ENCODE results near the gene CEP290.
"Not testable (repeated sequence)": the region's sequence is repeated elsewhere in the genome, so short reads cannot be mapped to it uniquely, and the experiment has no call there.

The CEP290 gene

DNA sequence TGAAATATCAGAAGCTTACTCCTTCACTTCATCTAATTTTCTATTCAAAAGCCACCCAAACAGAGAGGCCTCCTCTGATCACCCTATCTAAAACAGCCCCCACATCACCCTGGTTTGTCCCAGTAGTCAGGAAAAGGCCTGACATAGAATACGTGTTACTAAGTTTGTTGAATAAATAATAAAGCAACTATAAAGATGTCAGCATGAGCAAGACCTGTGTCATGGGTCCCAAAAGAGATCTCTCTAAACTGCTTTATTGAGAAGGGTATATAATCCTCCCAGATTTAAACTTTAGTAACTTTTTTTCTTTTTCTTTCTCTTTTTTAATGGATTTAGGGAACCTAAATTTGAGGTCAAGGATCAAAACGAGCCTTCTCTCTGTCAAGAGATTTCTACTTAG lies 85.3 kb downstream of the CEP290 start:
- DNase-seq (ENCODE audit: low read depth), result no peak

DNA sequence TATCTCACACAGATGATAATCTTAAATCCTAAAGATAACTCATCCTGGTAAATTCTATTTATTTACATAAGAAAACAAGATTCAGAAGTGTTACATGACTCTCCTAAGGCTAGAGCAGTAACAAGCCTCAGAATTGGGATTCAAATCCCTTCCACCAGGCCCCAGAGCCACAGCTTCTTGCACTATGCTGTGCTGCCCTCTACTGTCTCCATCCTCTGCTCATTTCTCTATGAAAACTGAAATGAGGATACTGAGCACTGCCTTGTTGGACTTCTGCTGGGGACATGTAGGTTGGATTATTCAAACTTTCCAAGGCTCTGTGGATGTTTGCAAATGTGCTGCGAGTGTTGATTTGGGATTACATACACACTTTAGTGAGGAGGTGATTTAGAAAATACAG lies 89.2 kb downstream of the CEP290 start:
- DNase-seq (ENCODE audit: low read depth), result no peak

DNA sequence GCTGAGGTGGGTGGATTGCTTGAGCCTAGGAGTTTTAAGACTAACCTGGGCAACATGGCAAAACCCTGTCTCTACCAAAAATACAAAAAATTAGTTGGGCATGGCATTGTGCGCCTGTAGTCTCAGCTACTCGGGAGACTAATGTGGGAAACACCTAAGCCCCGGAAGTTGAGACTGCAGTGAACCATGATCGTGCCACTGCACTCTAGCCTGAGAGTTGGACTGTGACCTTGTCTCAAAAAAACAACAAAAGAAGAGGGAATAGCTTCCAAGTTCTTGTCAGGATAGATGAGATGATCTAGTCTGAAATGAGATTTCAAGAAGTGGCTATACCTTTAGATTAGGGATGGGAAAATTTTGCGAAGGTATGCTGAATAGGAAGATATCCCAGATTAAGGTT lies 97.9 kb downstream of the CEP290 start:
- no peak for DNase-seq (ENCODE audit: low read depth)

DNA sequence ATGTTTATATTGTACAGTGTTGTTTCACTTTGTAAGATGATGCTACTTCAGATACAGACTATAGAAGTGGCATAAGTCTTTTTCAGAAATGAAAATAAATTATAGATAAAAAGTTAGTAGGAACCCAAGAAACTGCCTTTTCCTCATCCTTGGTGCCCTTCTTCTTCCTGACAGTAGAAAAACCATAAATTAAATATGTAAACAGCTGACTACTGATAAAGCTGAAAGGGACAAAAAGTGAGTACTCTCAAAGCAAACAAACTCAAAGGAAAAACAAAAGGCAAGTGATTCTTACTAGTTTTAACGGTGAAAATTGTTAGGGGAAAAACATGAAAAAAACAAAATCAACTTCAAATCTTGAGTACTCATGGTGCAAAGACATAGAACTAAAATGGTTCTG lies 104.1 kb downstream of the CEP290 start:
- no peak for DNase-seq (ENCODE audit: low read depth)

DNA sequence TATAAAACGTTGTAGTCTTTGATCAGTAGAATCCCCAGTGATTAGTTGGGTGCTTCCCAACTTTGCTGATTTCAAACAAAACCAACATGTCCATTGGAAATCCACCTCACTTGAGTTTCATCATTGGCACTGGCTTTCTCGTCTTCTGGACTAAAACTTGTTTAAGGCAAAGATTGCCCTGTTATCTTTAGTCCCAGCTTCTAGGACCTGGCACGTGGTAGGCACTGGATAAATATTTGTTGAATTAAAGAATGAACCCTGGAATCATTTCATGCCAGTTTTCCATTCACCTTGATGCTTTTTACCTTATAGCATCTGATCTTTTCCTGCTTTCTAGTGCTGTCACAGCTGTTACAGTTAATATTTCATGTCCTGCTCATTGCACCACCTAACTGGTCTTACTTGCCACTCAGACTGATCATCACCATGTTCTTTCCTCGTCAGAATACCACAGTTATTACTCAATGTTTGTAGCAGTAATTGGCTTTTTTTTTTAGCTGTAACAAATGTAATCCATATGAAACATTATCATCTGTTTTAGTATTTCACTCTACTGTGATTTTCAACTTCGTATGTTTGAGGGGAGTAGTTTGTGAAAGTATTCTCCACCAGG lies 105.4 kb downstream of the CEP290 start:
- no peak for DNase-seq (ENCODE audit: low read depth)

DNA sequence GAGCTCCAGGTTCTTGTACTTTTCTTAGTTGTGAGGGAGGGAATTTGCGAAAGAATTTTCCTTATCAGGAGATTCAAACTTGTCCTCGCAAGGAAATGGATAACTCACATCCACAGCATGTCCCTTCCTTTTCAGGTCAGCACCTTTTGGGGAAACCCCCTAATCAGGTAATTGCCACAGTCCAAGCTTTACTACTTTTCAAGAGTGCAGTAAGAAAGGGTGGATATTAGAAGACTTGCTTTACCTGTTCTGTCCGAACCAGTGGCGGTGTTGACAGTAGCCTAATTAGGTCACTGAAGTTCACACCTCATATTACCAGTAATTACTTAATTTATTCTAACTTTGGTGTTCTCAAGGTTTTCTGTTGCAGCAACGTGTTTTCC lies 106.0 kb downstream of the CEP290 start:
- DNase-seq (ENCODE audit: low read depth), result no peak

DNA sequence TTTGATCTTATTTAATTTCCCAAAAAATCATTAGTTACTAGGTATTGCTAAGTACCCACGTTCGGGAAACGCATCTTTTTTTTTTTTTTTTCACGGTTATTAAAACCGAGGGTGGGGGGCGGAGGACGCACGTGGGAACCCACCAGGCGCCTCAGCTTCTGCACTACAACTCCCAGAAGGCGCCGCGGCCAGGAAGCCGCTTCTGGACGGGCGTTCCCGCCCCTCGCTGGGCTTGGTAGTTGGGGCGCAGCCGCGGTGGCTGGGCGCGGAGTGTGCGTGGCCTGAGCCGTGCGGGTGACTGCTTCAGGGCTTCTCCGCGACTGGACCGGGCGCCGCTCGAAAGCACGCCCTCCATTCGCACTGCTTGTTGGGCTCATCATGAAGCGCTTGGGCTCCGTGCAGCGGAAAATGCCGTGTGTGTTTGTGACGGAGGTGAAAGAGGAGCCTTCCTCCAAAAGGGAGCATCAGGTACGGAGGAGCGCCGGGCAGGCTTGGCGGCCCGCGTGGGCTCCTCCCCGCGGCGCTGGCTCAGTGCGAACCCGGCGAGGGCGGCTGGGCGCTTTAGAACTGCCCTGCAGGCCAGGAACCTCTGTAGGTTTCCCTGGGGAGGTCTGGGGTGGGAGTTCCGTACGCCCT lies 106.5 kb downstream of the CEP290 start:
- peak; percentile 77 for DNase-seq (ENCODE audit: low read depth)

DNA sequence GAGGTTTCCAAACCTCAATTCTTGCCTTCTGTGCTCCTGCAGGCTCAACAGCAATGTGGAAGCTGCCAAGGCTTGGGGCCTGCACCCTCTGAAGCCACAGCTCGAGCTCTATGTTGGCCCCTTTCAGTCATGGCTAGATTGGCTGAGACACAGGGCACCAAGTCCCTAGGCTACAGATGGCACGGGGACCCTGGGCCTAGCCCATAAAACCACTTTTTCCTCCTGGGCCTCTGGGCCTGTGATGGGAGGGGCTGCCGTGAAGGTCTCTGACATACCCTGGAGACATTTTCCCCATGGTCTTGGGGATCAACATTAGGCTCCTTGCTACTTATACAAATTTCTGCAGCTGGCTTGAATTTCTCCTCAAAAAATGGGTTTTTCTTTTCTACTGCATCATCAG lies 110.7 kb downstream of the CEP290 start:
- DNase-seq (ENCODE audit: low read depth), result not testable (repeated sequence)

DNA sequence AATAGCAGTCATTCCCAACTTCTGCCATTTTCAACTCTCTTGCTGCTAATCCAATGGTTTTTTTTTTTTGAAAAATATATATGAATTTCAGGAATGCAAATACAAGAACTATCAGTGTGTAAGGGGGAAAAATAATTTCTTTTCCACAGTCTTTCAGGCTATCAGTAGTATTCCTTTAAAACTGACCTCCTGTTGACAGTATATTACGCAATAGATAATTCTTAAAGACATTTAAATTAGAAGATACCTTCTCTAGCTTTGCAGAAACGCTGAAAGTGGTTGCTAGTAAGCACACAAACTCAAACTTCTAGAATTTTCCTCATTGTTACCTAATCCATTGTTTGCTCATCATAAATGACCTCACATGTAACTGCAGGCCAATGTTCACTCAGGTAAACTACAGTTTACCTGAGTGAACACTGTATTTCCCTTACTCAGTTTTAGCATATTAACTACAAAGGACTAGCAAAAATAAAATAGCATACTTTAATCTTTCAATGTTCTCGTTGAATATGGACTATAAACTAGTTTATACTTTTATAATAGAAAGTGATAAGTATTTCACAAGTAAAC lies 112.7 kb downstream of the CEP290 start, which contains the start of gene C12orf50:
C12orf50 (minus strand) TSS at position 309 of the 573 bp plus-strand sequence. CDS start 2,439 bp downstream, outside the sequence.
- no peak for DNase-seq (ENCODE audit: low read depth)

DNA sequence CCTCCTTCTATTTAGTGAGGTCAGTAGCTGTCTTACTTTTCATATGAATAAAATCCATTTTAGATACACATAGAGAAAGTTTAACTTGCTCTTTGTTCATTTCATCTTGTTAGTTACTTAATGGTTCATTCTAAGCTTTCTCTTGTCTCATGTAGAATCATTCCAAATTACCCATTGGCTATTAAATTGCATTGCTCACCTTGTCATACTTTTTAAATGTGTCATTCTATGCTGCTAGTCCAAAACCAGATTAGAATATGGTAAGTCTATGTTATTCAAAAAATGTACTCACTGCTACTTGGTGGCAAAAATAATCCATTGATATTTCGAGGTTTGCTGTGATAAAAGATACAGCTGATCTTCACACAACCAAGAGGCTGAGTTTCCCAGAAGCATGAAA lies 115.7 kb downstream of the CEP290 start:
- no peak for DNase-seq (ENCODE audit: low read depth)

DNA sequence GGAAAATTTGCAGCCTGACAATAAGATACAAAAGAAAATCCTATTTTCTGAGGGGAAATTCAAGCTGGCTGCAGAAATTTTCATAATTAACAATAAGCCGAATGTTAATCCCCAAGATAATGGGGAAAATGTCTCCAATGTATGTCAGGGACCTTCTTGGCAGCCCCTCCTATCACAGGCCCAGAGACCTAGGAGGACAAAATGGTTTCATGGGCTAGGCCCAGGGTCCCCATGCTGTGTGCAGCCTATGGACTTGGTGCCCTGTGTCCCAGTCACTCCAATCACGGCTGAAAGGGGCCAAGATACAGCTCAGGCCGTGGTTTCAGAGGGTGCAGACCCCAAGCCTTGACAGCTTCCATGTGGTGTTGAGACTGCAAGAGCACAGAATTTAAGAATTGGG lies 123.9 kb downstream of the CEP290 start:
- no peak for DNase-seq (ENCODE audit: low read depth)

DNA sequence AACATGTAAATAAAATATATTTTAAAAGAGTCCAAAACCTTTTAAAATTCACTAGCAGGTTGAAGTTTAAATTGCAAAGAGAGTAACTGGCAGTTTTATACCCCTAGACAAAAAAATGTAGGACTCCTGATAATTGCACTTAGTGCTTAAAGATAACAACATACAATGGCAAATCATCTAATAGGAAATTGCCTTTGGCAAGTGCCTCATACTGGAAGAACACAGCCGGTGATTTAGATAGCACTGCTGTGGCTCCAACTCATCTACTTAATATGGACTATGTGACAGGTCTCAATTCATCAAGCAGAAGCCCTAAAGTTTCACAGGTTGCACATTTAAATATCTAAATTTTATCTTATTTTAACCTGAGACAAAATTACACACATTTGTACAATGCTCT lies 126.1 kb downstream of the CEP290 start:
- no peak for DNase-seq (ENCODE audit: low read depth)

DNA sequence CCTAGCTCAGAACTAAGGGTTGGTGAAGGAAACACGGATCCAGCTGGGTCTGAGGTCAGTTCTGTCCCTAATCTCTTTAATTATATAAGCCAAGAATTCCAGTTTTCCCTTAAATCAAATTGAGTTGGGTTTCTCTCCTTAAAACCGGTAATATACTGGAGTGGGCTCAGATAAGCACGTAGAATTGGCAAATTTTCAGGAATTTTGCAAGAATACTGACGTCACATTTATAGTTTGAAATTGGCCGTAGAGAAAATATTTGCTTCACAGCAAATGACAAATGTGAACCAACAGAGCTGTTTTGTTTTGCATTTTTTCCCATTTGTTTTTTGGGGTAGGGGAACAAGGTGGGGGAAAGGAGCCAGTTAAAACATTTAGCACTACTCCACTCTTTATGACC lies 130.1 kb downstream of the CEP290 start:
- DNase-seq (ENCODE audit: low read depth), result no peak

DNA sequence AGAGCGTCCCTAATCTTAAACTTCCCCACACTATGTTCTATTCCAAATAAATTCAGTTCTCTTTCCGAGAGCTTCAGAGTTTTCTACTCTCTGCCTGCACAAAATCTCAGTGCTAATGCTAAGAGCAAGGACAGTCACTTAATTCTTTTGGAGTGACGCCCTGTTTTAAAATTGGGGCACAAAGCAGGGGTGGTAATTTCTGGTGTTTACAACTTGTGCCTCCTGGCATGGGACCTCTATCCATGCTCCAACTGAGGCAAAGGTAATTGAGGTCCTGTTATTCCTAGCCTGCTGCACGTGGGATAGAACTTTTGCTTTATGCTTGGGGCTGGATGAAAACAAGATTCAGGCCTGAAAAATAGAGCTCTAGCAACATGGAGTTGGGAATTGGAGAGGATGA lies 135.5 kb downstream of the CEP290 start:
- no peak for DNase-seq (ENCODE audit: low read depth)

DNA sequence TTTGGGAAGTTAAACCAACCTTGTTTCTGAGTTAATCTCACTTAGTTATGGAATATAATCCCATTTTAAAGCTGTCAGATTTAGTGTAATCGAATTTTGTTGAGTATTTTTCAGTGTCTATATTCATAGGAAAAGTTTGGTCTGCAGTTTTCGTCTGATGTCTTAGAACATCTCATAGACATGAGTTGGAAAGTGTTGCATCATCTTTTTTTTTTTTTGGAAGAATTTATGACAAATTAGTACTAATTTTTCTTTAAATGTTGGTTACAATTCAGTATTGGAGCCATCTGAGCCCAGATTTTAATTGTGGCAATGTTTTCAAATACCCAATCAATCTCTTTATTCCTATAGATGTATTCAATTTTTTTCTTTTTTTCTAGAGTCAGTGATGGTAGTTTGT lies 140.6 kb downstream of the CEP290 start:
- no peak for DNase-seq (ENCODE audit: low read depth)
